Stimulated activated CD8-positive, alpha-beta memory T cell treated with anti-CD3 and anti-CD28 coated beads, Interleukin-12 subunit alpha, Interleukin-12 subunit beta, amount 100 ng/mL, for 1 hour (primary cell): ENCODE results near the gene VPS13D.
"Not testable (repeated sequence)": the region's sequence is repeated elsewhere in the genome, so short reads cannot be mapped to it uniquely, and the experiment has no call there.

Experiments used
- DNase-seq: peaks from one replicate; pipeline ENCODE4 v3.0.0-alpha.2; 2020; ENCODE audit warnings: low read depth

Gene VPS13D

GRCh38 chr1:12515234-12515633 is 285.4 kb downstream of the VPS13D start:
- no peak for DNase-seq

DNA sequence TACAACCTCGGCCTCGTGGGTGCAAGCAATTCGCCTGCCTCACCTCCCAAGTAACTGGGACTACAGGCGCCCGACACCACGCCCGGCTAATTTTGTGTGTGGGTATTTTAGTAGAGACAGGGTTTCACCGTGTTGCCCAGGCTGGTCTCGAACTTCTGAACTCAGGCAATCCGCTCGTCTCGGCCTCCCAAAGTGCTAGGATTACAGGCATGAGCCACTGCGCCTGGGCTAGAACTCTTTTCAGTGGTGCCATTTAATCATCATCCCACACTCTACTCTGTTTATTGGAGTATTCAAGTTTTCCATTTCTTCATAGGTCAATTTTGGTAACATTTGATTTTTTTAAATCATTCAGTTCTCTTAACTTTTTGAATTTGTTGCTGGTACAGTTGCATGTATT is 286.9 kb downstream of the VPS13D start:
- DNase-seq, result no peak

DNA sequence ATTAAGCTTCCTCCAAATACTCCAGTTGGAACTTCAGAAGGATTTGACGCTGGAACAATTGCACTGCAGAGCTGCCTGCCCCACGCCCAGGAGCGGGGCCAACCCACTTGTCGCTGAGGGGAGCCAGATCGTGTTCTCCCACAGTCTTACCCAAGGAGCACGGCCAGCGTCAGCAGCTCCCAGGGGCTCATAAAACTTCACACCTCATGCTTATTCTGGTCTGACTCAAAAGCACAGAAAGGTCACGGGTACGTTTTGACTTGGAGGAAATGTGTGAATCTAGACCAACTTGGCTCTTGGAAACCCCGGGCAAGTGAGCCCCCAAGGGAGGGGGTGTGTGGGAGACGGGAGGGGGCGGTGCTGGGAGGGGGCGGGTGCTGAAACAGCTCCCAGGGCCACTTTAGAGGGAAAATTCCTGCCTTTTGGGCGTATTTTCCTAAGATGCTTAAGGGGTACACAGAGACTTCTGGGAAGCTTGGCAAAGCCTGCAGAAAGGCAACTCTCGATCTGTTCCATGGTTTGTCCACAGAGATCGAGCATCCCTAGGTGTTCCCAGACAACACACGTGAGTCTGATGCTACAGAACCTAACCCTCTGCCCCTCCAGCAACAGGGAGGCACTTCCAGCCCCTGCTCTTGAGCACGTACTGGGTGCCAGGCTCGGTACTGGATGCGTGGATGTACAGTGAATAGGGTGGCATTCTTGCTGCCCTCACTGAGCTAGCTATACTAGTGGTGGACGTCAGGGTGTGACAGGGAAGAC is 289.3 kb downstream of the VPS13D start:
- DNase-seq, result no peak

- no peak for DNase-seq
Measured at GRCh38 chr1:12519693-12520364, 290.0 kb downstream of the VPS13D start.

- no peak for DNase-seq
Measured at GRCh38 chr1:12521096-12521495, 291.3 kb downstream of the VPS13D start.

GRCh38 chr1:12522780-12523179 is 292.9 kb downstream of the VPS13D start:
- not testable (repeated sequence) for DNase-seq

DNA sequence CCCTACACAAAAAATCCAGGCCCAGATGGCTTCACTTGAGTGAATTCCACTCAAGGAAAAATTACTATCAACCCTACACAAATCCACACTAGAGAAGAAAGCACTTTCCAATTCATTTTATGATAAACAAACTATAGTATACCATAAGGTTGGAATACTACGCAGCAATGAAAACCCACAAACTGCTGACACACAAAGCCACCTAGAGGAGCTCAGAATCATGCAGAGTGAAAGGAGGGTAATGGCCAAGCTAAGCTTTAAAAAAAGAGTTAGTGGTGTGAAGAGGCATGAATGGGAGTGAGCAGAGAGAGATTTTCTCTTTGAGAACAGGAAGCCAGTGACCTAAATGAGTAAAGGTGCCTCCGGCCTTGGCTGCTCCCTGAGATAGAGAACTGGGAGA is 294.4 kb downstream of the VPS13D start:
- DNase-seq, result no peak

- no peak for DNase-seq
Measured at GRCh38 chr1:12525311-12526181, 295.7 kb downstream of the VPS13D start.

GRCh38 chr1:12527564-12527963 is 297.7 kb downstream of the VPS13D start:
- DNase-seq, result no peak

GRCh38 chr1:12528021-12528852 is 298.4 kb downstream of the VPS13D start:
- DNase-seq, result no peak

DNA sequence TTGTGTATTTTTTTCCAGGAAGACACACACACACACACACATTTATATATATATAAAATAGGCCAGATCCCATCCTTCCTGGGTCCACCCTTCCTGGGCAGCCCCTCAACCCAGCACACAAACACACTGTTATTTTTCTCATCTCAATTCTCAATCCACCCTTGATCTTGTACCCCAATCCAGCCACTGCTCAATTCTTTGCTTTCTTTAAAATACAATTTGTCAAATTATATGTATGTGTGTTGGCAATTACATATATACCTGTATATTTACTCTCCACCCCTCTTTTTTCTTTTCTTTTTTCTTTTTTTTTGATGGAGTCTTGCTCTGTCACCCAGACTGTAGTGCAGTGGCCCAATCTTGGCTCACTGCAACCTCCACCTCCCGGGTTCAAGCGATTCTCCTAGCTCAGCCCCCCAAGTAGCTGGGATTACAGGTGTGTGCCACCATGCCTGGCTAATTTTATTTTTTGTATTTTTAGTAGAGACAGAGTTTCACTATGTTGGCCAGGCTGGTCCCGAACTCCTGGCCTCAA is 299.9 kb downstream of the VPS13D start:
- no peak for DNase-seq

- DNase-seq, result no peak
Measured at GRCh38 chr1:12530462-12531178, 300.8 kb downstream of the VPS13D start.

- DNase-seq, result no peak
Measured at GRCh38 chr1:12531179-12531499, 301.3 kb downstream of the VPS13D start.

DNA sequence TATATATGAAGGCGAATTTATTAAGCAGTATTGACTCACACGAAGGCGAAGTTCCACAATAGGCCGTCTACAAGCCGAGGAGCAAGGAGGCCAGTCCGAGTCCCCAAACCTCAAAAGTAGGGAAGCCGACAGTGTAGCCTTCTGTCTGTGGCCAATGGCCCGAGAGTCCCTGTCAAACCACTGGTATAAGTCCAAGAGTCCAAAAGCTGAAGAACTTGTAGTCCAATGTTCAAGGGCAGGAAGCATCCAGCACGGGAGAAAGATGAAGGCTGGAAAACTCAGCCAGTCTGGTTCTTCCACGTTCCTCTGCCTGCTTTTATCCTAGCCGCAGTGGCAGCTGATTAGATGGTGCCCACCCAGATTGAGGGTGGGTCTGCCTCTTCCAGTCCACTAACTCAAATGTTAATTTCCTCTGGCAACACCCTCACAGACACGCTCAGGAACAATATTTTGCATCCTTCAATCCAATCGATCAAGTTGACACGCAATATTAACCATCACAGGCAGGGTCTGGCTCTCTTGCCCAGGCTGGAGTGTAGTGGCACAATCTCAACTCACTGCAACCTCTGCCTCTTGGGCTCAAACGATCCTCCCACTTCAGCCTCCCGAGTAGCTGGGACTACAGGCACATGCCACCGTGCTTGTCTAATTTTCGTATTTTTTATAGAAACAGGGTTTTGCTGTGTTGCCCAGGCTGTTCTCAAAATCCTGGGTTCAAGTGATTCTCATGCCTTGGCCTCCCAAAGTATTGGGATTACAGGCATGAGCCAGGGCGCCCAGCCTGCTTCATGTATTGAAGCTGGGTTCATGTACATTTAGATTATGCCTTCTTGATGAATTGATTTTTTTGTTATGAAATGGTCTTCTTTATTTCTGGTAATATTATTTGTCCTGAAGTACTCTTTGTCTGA is 302.8 kb downstream of the VPS13D start:
- no peak for DNase-seq

DNA sequence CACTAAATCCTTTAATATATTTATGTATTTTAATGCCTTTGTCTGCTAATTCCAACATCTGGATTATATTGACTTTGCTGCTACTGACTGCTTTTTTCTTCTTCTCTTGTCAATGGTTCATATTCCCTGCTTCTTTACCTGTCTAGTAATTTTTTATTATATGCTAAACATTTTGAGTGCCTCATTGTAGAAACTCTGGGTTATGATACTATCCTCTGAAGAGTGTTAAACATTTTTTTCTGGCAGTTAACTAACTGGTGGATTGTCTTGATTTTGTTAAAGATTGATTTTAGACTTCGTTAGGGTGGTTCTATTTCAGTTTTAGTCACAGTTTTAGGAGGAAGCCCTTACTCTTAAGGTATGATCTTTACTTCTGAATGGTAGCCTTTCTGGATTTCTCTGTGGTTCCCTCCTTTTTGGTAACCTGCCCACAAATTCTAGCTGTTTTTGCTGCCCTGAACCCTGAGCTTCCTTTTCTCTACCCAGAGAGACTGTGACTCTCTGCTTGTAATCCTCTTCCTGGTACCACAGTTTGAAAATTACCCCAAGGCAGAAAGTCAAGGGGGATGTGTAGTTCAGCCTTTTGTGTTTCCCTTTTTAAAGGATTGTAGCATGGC is 306.3 kb downstream of the VPS13D start:
- DNase-seq, result no peak

GRCh38 chr1:12537294-12537693 is 307.5 kb downstream of the VPS13D start:
- DNase-seq, result no peak

GRCh38 chr1:12537906-12538461 is 308.2 kb downstream of the VPS13D start:
- DNase-seq, result no peak

- not testable (repeated sequence) for DNase-seq
Measured at GRCh38 chr1:12538536-12538935, 308.7 kb downstream of the VPS13D start.

- no peak for DNase-seq
Measured at GRCh38 chr1:12539320-12539704, 309.5 kb downstream of the VPS13D start.
